HFFc6 (cell line): ENCODE measurements around the gene TCP11L1. TPM values are rescaled to one million over a fixed set of nuclear protein-coding genes. Genes with fewer than 3 reads are reported as not detected.
"Not testable (repeated sequence)": the region's sequence is repeated elsewhere in the genome, so short reads cannot be mapped to it uniquely, and the experiment has no call there.

Experiments used
- DNase-seq: peaks from one replicate; pipeline ENCODE4 v3.0.0-alpha.2; 2018
- H3K27ac Mint-ChIP-seq: 2 replicates; pipeline ENCODE4 v1.8.0; 2020; ENCODE audit warnings: mild to moderate bottlenecking, mixed read lengths
- H3K27me3 Mint-ChIP-seq: 2 replicates; pipeline ENCODE4 v1.8.0; 2021; ENCODE audit warnings: mild to moderate bottlenecking, moderate library complexity, mixed read lengths; ENCODE audit not compliant: insufficient read depth
- H3K36me3 Mint-ChIP-seq: 2 replicates; pipeline ENCODE4 v1.8.0; 2021; ENCODE audit warnings: low read depth, mixed read lengths
- H3K4me1 Mint-ChIP-seq: 2 replicates; pipeline ENCODE4 v1.8.0; 2020; ENCODE audit warnings: low read depth, mixed read lengths
- H3K4me3 Mint-ChIP-seq: 2 replicates; pipeline ENCODE4 v1.8.0; 2020; ENCODE audit warnings: mild to moderate bottlenecking, moderate library complexity, mixed read lengths
- H3K9me3 Mint-ChIP-seq: 2 replicates; pipeline ENCODE4 v1.8.0; 2020; ENCODE audit warnings: mild to moderate bottlenecking, mixed read lengths
- CTCF ChIP-seq: fragments of 200-600 bp; sonication (generic); IDR thresholded peaks from 2 replicates; pipeline ENCODE4 v1.5.0; 2021; ENCODE audit warnings: antibody characterized with exemption, mild to moderate bottlenecking
- total RNA-seq, 6 experiments: library from RNA; stranded (reverse); fragmentation: NEBNext Ultra II Directional; extraction: Animal tissue kit (Norgen Biotek cat#: 25700); gene quantifications; 2 replicates in 1 of 6; 3 replicates in 5 of 6; pipeline ENCODE4 v1.2.3, GENCODE V29; 2021

TCP11L1 gene
- total RNA-seq, 6 experiments from 2014 or later = 34.9 to 38.7 (median 36.9) TPM

GRCh38 chr11:33094157-33094556 lies 54.8 kb downstream of the TCP11L1 start:
- Mint-ChIP-seq H3K4me3 (no peak overlapping the region), H3K27me3 (no peaks in the 10 kb centered on the region; the same call in 1 of the 2 replicates), H3K36me3 (peaks cover 32% of the 10 kb centered on the region), H3K27ac (no peak overlapping the region), H3K4me1 (peaks cover 9% of the 10 kb centered on the region), H3K9me3 (no peaks in the 10 kb centered on the region)
- DNase-seq = no peak
- no peak for TF ChIP-seq CTCF

GRCh38 chr11:33103836-33104235 lies 64.5 kb downstream of the TCP11L1 start:
- Mint-ChIP-seq H3K36me3 (peaks cover 14% of the 10 kb centered on the region; the same call in 1 of the 2 replicates), H3K4me1 (no peaks in the 10 kb centered on the region), H3K4me3 (no peak overlapping the region), H3K9me3 (no peaks in the 10 kb centered on the region), H3K27ac (no peak overlapping the region), H3K27me3 (no peaks in the 10 kb centered on the region)
- no peak for DNase-seq
- TF ChIP-seq CTCF = no peak

- Mint-ChIP-seq H3K4me3 (no peak overlapping the region), H3K4me1 (no peaks in the 10 kb centered on the region), H3K27me3 (no peaks in the 10 kb centered on the region), H3K36me3 (no peaks in the 10 kb centered on the region; the same call in 1 of the 2 replicates), H3K9me3 (no peaks in the 10 kb centered on the region), H3K27ac (no peak overlapping the region)
- DNase-seq = no peak
- TF ChIP-seq CTCF = no peak
These were observed 70.0 kb downstream of the TCP11L1 start for GRCh38 chr11:33109294-33109895.

GRCh38 chr11:33110083-33110482 lies 70.7 kb downstream of the TCP11L1 start:
- no peaks in the 10 kb centered on the region for H3K4me1 Mint-ChIP-seq
- no peak for DNase-seq
- H3K27me3 Mint-ChIP-seq = no peaks in the 10 kb centered on the region
- no peak for TF ChIP-seq CTCF
- H3K27ac Mint-ChIP-seq = no peak overlapping the region
- no peaks in the 10 kb centered on the region for H3K9me3 Mint-ChIP-seq
- no peak overlapping the region for H3K4me3 Mint-ChIP-seq
- H3K36me3 Mint-ChIP-seq = no peaks in the 10 kb centered on the region; the same call in 1 of the 2 replicates

GRCh38 chr11:33116535-33116934 lies 77.2 kb downstream of the TCP11L1 start:
- no peak overlapping the region for H3K4me3 Mint-ChIP-seq
- no peak for DNase-seq
- H3K4me1 Mint-ChIP-seq = peaks cover 30% of the 10 kb centered on the region
- no peaks in the 10 kb centered on the region; the same call in 1 of the 2 replicates for H3K36me3 Mint-ChIP-seq
- no peaks in the 10 kb centered on the region for H3K27me3 Mint-ChIP-seq
- no peak for TF ChIP-seq CTCF
- no peaks in the 10 kb centered on the region for H3K9me3 Mint-ChIP-seq
- H3K27ac Mint-ChIP-seq = no peak overlapping the region

- H3K27ac Mint-ChIP-seq, H3K27me3 Mint-ChIP-seq, DNase-seq, H3K36me3 Mint-ChIP-seq, H3K4me3 Mint-ChIP-seq, H3K9me3 Mint-ChIP-seq: not testable (repeated sequence)
- H3K4me1 Mint-ChIP-seq = peaks cover 23% of the 10 kb centered on the region
These were observed 83.3 kb downstream of the TCP11L1 start for GRCh38 chr11:33122696-33123095.

Other genes starting within 250 kb of the TCP11L1 start
- not detected for gene CCDC73, start 244.9 kb upstream of the TCP11L1 start, total RNA-seq
- gene PRRG4, start 209.6 kb upstream of the TCP11L1 start, total RNA-seq = not detected
- gene QSER1, start 146.8 kb upstream of the TCP11L1 start, total RNA-seq = 10 to 100 TPM; 20.2 to 26.4 (median 24.0) TPM
- gene DEPDC7, start 23.7 kb upstream of the TCP11L1 start, total RNA-seq = 10 to 100 TPM; 14.5 to 19.1 (median 14.9) TPM
- 10 to 100 TPM; 28.9 to 39.5 (median 35.6) TPM for gene CSTF3, start 121.9 kb downstream of the TCP11L1 start, total RNA-seq
- gene HIPK3, start 217.8 kb downstream of the TCP11L1 start, total RNA-seq = 10 to 100 TPM; 40.8 to 52.5 (median 47.3) TPM